Ishikawa (cell line): ENCODE measurements around the gene LRRC55.

Experiments
- CEBPB ChIP-seq: IDR thresholded peaks from 2 replicates; pipeline ENCODE4 v1.6.1; 2012
- CREB1 ChIP-seq: IDR thresholded peaks from 2 replicates; pipeline ENCODE4 v1.6.1; 2012; ENCODE audit warnings: low read depth
- EGR1 ChIP-seq: IDR thresholded peaks from 2 replicates; pipeline ENCODE4 v1.6.1; 2012
- EP300 ChIP-seq: IDR thresholded peaks from 2 replicates; pipeline ENCODE4 v1.6.1; 2012; ENCODE audit warnings: borderline replicate concordance
- FOXM1 ChIP-seq: IDR thresholded peaks from 2 replicates; pipeline ENCODE4 v1.6.1; 2012; ENCODE audit warnings: low read depth, borderline replicate concordance
- MAX ChIP-seq: IDR thresholded peaks from 2 replicates; pipeline ENCODE4 v1.6.1; 2012
- NFIC ChIP-seq: IDR thresholded peaks from 2 replicates; pipeline ENCODE4 v1.6.1; 2012
- RAD21 ChIP-seq: IDR thresholded peaks from 2 replicates; pipeline ENCODE4 v1.6.1; 2012; ENCODE audit warnings: low read depth
- REST ChIP-seq: IDR thresholded peaks from 2 replicates; pipeline ENCODE4 v1.6.1; 2012; ENCODE audit warnings: low read depth, mild to moderate bottlenecking
- TAF1 ChIP-seq: IDR thresholded peaks from 2 replicates; pipeline ENCODE4 v1.6.1; 2012; ENCODE audit warnings: low read depth, mild to moderate bottlenecking
- TCF12 ChIP-seq: IDR thresholded peaks from 2 replicates; pipeline ENCODE4 v1.6.1; 2012; ENCODE audit warnings: low read depth
- TEAD4 ChIP-seq: IDR thresholded peaks from 2 replicates; pipeline ENCODE4 v1.6.1; 2012
- USF1 ChIP-seq: IDR thresholded peaks from 2 replicates; pipeline ENCODE4 v1.6.1; 2012
- YY1 ChIP-seq: IDR thresholded peaks from 2 replicates; pipeline ENCODE4 v1.6.1; 2012; ENCODE audit warnings: low read depth
- ZBTB7A ChIP-seq: IDR thresholded peaks from 2 replicates; pipeline ENCODE4 v1.6.1; 2012; ENCODE audit warnings: low read depth

LRRC55 gene

GRCh38 chr11:57205041-57205641, 23.4 kb downstream of the LRRC55 start:
- no peak for TF ChIP-seq USF1
- TF ChIP-seq EGR1 = no peak
- TF ChIP-seq RAD21 = no peak

- TF ChIP-seq CEBPB = no peak
- TF ChIP-seq EGR1 = no peak
Observed at GRCh38 chr11:57207168-57207567, 25.4 kb downstream of the LRRC55 start.

- no peak for TF ChIP-seq REST
Observed at GRCh38 chr11:57210781-57211180, 29.0 kb downstream of the LRRC55 start.

- no peak for TF ChIP-seq TAF1
- TF ChIP-seq CREB1 = no peak
- TF ChIP-seq FOXM1 = no peak
- TF ChIP-seq CEBPB = no peak
- no peak for TF ChIP-seq NFIC
- TF ChIP-seq TCF12 = no peak
- no peak for TF ChIP-seq RAD21
- no peak for TF ChIP-seq ZBTB7A
- no peak for TF ChIP-seq YY1
- no peak for TF ChIP-seq REST
- no peak for TF ChIP-seq MAX
- no peak for TF ChIP-seq TEAD4
- no peak for TF ChIP-seq USF1
Observed at GRCh38 chr11:57213342-57214097, 31.8 kb downstream of the LRRC55 start.

GRCh38 chr11:57214098-57214417, 32.3 kb downstream of the LRRC55 start:
- TF ChIP-seq RAD21 = no peak
- TF ChIP-seq ZBTB7A = no peak
- TF ChIP-seq MAX = no peak
- TF ChIP-seq TAF1 = no peak
- TF ChIP-seq EP300 = no peak
- no peak for TF ChIP-seq USF1
- no peak for TF ChIP-seq YY1
- no peak for TF ChIP-seq TEAD4
- TF ChIP-seq REST = no peak
- TF ChIP-seq CREB1 = no peak
- no peak for TF ChIP-seq TCF12
